Gastroesophageal sphincter (tissue), 4 donors: ENCODE data around the gene CCT6A. TPM values are rescaled to one million over a fixed set of nuclear protein-coding genes. Genes with fewer than 3 reads are reported as not detected.
"Not testable (repeated sequence)": the region's sequence is repeated elsewhere in the genome, so short reads cannot be mapped to it uniquely, and the experiment has no call there.

Source experiments
- ATAC-seq: fragments of 150-250 bp; one replicate; pipeline ENCODE4 v1.9.1; 2016; ENCODE audit warnings: mild to moderate bottlenecking, moderate library complexity
- H3K27ac ChIP-seq, 4 donors: fragments of 200-600 bp; sonication (generic) in 3 of 4; 1 replicate in 3 of 4; 2 replicates in 1 of 4; pipeline ENCODE4 v1.5.1; 2016 to 2019
- H3K27me3 ChIP-seq: fragments of 200-600 bp; sonication (generic); one replicate; pipeline ENCODE4 v1.5.1; 2019
- H3K36me3 ChIP-seq, 2 donors: fragments of 200-600 bp; sonication (generic); one replicate each; pipeline ENCODE4 v1.5.1; 2019; ENCODE audit warnings: control low read depth in 1 of 2
- H3K4me1 ChIP-seq, 3 donors: fragments of 200-600 bp; sonication (generic); 1 replicate in 2 of 3; 2 replicates in 1 of 3; pipeline ENCODE4 v1.5.1; 2016 to 2019; ENCODE audit warnings: control low read depth in 2 of 3
- H3K4me3 ChIP-seq, 2 donors: fragments of 200-600 bp; sonication (generic); one replicate each; pipeline ENCODE4 v1.5.1; 2019; ENCODE audit warnings: mild to moderate bottlenecking in 1 of 2, moderate library complexity in 1 of 2
- H3K9me3 ChIP-seq, 3 donors: fragments of 200-600 bp; sonication (generic); one replicate each; pipeline ENCODE4 v1.5.1; 2017 to 2019; ENCODE audit warnings: control low read depth in 2 of 3
- EP300 ChIP-seq: sonication (generic); formaldehyde crosslinking; IDR thresholded peaks from one replicate; pipeline ENCODE4 v1.6.1; 2017; ENCODE audit warnings: antibody characterized with exemption, mild to moderate bottlenecking
- POLR2A ChIP-seq, 2 donors: fragments of 450-650 bp; IDR thresholded peaks; one replicate each; pipeline ENCODE4 v1.6.1; 2017; ENCODE audit warnings: antibody characterized with exemption in 2 of 2, mild to moderate bottlenecking in 2 of 2, moderate library complexity in 1 of 2
- POLR2AphosphoS5 ChIP-seq: sonication (generic); formaldehyde crosslinking; IDR thresholded peaks from one replicate; pipeline ENCODE4 v1.6.1; 2017; ENCODE audit warnings: antibody characterized with exemption
- WGBS, 2 donors: methylation state at CpG; one replicate each; pipeline ENCODE4 v1.1.5; 2018; ENCODE audit warnings: low coverage in 1 of 2; 5-methylcytosine and 5-hydroxymethylcytosine counted together
- total RNA-seq, 4 donors: library from RNA; depleted of rRNA; stranded (reverse); fragments of >200 nt; gene quantifications; one replicate each; pipeline ENCODE4 v1.1.0, GENCODE V29; 2016
- TF ChIP-seq, protein P1 (sequence below), 4 experiments: fragments of 200-600 bp in 2 of 4; fragments of 450-650 bp in 2 of 4; sonication (generic) in 1 of 4; IDR thresholded peaks; one replicate each; pipeline ENCODE4 v1.5.1; 2017 to 2019; ENCODE audit warnings: antibody characterized with exemption in 4 of 4, mild to moderate bottlenecking in 2 of 4, moderate library complexity in 2 of 4

CCT6A gene
- total RNA-seq, 4 donors from 2014 or later, result 88.3 to 138 (median 116) TPM

DNA sequence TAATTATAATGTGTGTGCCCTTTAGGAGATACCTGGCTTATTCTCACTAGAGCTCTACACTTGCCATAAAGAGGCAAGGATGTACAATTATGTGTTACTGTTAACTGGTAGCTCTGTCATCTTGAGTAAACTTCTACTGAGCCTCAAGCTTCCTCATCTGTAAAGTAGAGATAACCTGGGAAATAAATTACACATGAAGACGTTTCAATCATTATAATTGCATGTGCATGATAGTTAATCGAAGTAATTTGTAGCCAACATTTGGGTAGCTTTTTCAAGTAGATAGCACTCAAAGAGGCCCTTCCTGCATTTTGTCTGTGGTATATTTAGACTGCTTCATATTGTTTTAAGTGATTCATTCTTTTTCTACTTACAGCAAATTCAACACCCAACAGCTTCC is 2.4 kb downstream of the CCT6A start:
- Histone ChIP-seq H3K36me3 (peaks cover 0 to 63% of the 10 kb centered on the region in 2 donors), H3K4me1 (peaks cover 0 to 41% (median 18%) of the 10 kb centered on the region in 3 donors), H3K27ac (no peak overlapping the region), H3K27me3 (no peaks in the 10 kb centered on the region), H3K4me3 (no peak overlapping the region), H3K9me3 (no peaks in the 10 kb centered on the region)
- TF ChIP-seq, protein P1, sequence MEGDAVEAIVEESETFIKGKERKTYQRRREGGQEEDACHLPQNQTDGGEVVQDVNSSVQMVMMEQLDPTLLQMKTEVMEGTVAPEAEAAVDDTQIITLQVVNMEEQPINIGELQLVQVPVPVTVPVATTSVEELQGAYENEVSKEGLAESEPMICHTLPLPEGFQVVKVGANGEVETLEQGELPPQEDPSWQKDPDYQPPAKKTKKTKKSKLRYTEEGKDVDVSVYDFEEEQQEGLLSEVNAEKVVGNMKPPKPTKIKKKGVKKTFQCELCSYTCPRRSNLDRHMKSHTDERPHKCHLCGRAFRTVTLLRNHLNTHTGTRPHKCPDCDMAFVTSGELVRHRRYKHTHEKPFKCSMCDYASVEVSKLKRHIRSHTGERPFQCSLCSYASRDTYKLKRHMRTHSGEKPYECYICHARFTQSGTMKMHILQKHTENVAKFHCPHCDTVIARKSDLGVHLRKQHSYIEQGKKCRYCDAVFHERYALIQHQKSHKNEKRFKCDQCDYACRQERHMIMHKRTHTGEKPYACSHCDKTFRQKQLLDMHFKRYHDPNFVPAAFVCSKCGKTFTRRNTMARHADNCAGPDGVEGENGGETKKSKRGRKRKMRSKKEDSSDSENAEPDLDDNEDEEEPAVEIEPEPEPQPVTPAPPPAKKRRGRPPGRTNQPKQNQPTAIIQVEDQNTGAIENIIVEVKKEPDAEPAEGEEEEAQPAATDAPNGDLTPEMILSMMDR (IDR thresholded peaks at IDR 0.05), result no peak
- TF ChIP-seq POLR2AphosphoS5 (no peak), POLR2A (IDR thresholded peaks at IDR 0.05) (no peak), EP300 (no peak)
- WGBS, 2 donors, result 73 to 86% methylated on average over 2 of the region's 2 CpGs
- no peak for ATAC-seq

DNA sequence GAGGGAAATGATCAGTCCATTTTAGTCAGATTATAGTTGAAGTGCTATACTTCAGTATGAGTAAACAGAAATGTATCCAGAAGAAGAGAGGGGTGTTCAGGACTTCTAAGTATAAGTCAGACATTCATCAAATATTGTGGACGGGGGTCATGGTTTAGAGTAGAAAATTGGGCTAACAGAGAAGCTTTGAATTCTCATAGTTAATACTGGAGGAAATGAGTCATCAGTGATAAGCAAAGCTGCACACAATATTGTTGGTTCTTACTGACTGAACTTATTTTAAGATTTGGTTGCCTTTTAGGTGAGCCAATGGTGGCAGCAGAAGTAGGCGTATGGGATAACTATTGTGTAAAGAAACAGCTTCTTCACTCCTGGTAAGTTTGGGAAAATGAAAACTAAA is 10.8 kb downstream of the CCT6A start:
- no peak for ATAC-seq
- Histone ChIP-seq H3K27ac (peak overlapping the region in 2 of 4 donors; percentile 15 to 92), H3K27me3 (no peaks in the 10 kb centered on the region), H3K4me3 (no peak overlapping the region), H3K36me3 (peaks cover 0 to 64% of the 10 kb centered on the region in 2 donors), H3K9me3 (no peaks in the 10 kb centered on the region), H3K4me1 (peaks cover 0 to 16% (median 5%) of the 10 kb centered on the region in 3 donors)
- TF ChIP-seq, protein P1 (IDR thresholded peaks at IDR 0.05), result no peak
- TF ChIP-seq POLR2AphosphoS5, result no peak
- WGBS, 2 donors, result 49 to 64% methylated on average over 2 of the region's 2 CpGs

DNA sequence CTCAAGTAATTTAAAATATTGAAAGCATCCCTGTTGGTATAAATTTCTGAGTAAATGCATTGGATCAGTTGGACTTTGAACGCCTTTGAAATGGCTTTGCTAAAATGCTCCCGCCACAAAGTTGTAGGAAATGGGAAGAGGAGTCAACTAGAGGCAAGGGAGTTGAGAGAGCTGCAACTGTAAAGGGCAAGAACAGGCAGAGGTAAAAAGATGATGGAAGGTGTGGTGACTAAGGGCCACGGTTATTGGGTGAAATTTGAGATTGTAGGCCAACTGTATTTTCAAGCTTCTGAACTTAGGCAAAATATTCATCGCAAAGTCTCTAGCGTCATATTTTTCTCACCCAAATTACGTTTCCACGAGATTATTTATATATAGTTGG is 11.9 kb downstream of the CCT6A start:
- Histone ChIP-seq H3K9me3 (no peaks in the 10 kb centered on the region), H3K27ac (peak overlapping the region; percentile 72 to 92 (median 89)), H3K4me3 (peak overlapping the region in 1 of 2 donors; percentile 81), H3K4me1 (peaks cover 0 to 16% (median 5%) of the 10 kb centered on the region in 3 donors), H3K27me3 (no peaks in the 10 kb centered on the region), H3K36me3 (peaks cover 0 to 61% of the 10 kb centered on the region in 2 donors)
- WGBS, 2 donors, result 49 to 61% methylated on average over 7 of the region's 7 CpGs
- TF ChIP-seq POLR2AphosphoS5, result no peak
- no peak for TF ChIP-seq POLR2A (IDR thresholded peaks at IDR 0.05)
- TF ChIP-seq EP300, result no peak
- TF ChIP-seq, protein P1 (IDR thresholded peaks at IDR 0.05), result no peak
- no peak for ATAC-seq

DNA sequence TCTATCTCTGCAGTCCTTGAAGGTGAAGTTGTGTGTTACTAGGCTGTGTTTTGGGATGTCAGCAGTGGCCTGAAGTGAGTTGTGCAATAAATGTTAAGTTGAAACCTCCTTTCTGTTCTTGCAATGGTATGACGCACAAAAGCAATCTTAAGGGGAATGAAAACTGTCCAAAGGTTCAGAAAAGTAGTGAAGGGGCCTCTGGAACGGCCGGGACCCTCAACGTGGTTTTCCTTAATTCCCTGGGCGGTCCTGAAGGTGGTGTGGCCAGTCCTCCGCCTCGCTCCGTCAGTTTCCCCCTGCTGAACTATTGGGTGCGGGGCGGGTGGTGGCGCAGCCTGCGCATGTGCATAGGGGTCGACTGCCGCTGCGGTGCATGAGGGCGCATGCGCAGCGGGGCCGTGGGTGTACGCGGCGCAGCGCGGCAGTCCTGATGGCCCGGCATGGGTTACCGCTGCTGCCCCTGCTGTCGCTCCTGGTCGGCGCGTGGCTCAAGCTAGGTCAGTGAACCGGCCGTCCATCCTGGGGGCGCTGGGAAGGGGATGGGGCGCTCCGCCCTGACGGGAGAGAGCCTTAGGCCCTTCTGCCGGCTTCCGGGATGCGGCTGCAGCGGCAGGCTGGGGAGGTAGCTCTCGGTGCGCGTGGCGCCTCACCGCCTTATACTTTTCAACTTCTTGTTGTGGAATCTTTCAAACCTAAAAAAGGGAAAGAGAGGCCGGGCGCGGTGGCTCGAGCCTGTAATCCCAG is 12.5 kb downstream of the CCT6A start, which contains the start of gene SUMF2:
SUMF2 (plus strand) TSS at position 405 of the 744 bp plus-strand sequence; CDS start at position 431, 26 bp downstream.
- Histone ChIP-seq H3K4me3 (peak within 1 kb of the TSS; percentile 74 to 81), H3K9me3 (no peaks in the 10 kb centered on the region), H3K27me3 (no peaks in the 10 kb centered on the region), H3K36me3 (peaks cover 0 to 61% of the 10 kb centered on the region in 2 donors), H3K27ac (peak within 1 kb of the TSS; percentile 72 to 92 (median 89)), H3K4me1 (peaks cover 0 to 16% (median 5%) of the 10 kb centered on the region in 3 donors)
- 0% methylated on average over 3 to 10 of the region's 49 CpGs for WGBS, 2 donors
- TF ChIP-seq EP300 (no peak), POLR2AphosphoS5 (peak; percentile 87), POLR2A (IDR thresholded peaks at IDR 0.05) (peak; percentile 86 to 89)
- TF ChIP-seq, protein P1 (IDR thresholded peaks at IDR 0.05), result peak in 3 of 4 experiments; percentile 22 to 56 (median 27)
- peak; percentile 99 for ATAC-seq

DNA sequence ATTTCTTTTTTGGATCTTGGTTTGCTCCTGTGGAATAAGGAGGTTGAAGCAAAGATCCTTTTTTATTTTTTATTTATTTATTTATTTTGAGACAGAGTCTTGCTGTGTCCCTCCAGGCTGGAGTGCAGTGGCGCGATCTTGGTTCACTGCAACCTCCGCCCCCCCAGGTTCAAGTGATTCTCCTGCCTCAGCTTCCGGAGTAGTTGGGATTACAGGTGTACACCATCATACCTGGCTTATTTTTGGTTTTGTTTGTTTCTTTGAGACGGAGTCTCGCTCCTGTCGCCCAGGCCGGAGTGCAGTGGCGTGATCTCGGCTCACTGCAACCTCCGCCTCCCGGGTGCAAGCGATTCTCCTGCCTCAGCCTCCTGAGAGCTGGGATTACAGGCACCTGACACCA is 14.8 kb downstream of the CCT6A start:
- H3K27ac ChIP-seq, H3K4me3 ChIP-seq, H3K9me3 ChIP-seq, H3K27me3 ChIP-seq, ATAC-seq: not testable (repeated sequence)
- 80 to 91% methylated on average over 1 to 9 of the region's 13 CpGs for WGBS, 2 donors
- peaks cover 0 to 16% (median 5%) of the 10 kb centered on the region in 3 donors for H3K4me1 ChIP-seq
- peaks cover 0 to 61% of the 10 kb centered on the region in 2 donors for H3K36me3 ChIP-seq
